ENCODE results near the gene JAK1.

The JAK1 gene

GRCh38 chr1:64917907-64918306 is 48.4 kb downstream of the JAK1 start:
- DNase-seq, result no peak

- DNase-seq, result no peak
Measured at GRCh38 chr1:64917328-64917861, 49.0 kb downstream of the JAK1 start.

- DNase-seq, result no peak
Measured at GRCh38 chr1:64915381-64916274, 50.7 kb downstream of the JAK1 start.

- no peak for DNase-seq
Measured at GRCh38 chr1:64913361-64914015, 52.9 kb downstream of the JAK1 start.

GRCh38 chr1:64912191-64912590 is 54.2 kb downstream of the JAK1 start:
- DNase-seq, result no peak

GRCh38 chr1:64911326-64911725 is 55.0 kb downstream of the JAK1 start:
- DNase-seq, result no peak

GRCh38 chr1:64909031-64909430 is 57.3 kb downstream of the JAK1 start:
- no peak for DNase-seq

GRCh38 chr1:64908575-64908974 is 57.8 kb downstream of the JAK1 start:
- no peak for DNase-seq

- no peak for DNase-seq
Measured at GRCh38 chr1:64906447-64906846, 59.9 kb downstream of the JAK1 start.

GRCh38 chr1:64903593-64903992 is 62.8 kb downstream of the JAK1 start:
- no peak for DNase-seq

- no peak for DNase-seq
Measured at GRCh38 chr1:64901663-64902062, 64.7 kb downstream of the JAK1 start.

- no peak for DNase-seq
Measured at GRCh38 chr1:64900916-64901315, 65.4 kb downstream of the JAK1 start.

GRCh38 chr1:64898107-64898861 is 68.1 kb downstream of the JAK1 start:
- no peak for DNase-seq

- no peak for DNase-seq
Measured at GRCh38 chr1:64896551-64896950, 69.8 kb downstream of the JAK1 start.

GRCh38 chr1:64895500-64895899 is 70.8 kb downstream of the JAK1 start:
- no peak for DNase-seq

GRCh38 chr1:64894438-64895196 is 71.7 kb downstream of the JAK1 start:
- DNase-seq, result no peak

GRCh38 chr1:64893921-64894320 is 72.4 kb downstream of the JAK1 start:
- no peak for DNase-seq

GRCh38 chr1:64892576-64893573 is 73.5 kb downstream of the JAK1 start:
- DNase-seq, result peak; percentile 64

GRCh38 chr1:64891448-64891825 is 74.9 kb downstream of the JAK1 start:
- DNase-seq, result no peak

GRCh38 chr1:64890699-64891447 is 75.5 kb downstream of the JAK1 start:
- DNase-seq, result no peak
